ENCODE measurements around the gene FAM50B.

The FAM50B gene

GRCh38 chr6:3872370-3872854 is 23.2 kb downstream of the FAM50B start:
- TF ChIP-seq YY1 (IDR thresholded peaks at IDR 0.05; ENCODE audit: low read depth), result no peak
- TF ChIP-seq, protein P1, sequence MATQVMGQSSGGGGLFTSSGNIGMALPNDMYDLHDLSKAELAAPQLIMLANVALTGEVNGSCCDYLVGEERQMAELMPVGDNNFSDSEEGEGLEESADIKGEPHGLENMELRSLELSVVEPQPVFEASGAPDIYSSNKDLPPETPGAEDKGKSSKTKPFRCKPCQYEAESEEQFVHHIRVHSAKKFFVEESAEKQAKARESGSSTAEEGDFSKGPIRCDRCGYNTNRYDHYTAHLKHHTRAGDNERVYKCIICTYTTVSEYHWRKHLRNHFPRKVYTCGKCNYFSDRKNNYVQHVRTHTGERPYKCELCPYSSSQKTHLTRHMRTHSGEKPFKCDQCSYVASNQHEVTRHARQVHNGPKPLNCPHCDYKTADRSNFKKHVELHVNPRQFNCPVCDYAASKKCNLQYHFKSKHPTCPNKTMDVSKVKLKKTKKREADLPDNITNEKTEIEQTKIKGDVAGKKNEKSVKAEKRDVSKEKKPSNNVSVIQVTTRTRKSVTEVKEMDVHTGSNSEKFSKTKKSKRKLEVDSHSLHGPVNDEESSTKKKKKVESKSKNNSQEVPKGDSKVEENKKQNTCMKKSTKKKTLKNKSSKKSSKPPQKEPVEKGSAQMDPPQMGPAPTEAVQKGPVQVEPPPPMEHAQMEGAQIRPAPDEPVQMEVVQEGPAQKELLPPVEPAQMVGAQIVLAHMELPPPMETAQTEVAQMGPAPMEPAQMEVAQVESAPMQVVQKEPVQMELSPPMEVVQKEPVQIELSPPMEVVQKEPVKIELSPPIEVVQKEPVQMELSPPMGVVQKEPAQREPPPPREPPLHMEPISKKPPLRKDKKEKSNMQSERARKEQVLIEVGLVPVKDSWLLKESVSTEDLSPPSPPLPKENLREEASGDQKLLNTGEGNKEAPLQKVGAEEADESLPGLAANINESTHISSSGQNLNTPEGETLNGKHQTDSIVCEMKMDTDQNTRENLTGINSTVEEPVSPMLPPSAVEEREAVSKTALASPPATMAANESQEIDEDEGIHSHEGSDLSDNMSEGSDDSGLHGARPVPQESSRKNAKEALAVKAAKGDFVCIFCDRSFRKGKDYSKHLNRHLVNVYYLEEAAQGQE (IDR thresholded peaks at IDR 0.05; ENCODE audit: low read depth), result no peak
- no peak for TF ChIP-seq EP300 (IDR thresholded peaks at IDR 0.05; ENCODE audit: borderline replicate concordance)

DNA sequence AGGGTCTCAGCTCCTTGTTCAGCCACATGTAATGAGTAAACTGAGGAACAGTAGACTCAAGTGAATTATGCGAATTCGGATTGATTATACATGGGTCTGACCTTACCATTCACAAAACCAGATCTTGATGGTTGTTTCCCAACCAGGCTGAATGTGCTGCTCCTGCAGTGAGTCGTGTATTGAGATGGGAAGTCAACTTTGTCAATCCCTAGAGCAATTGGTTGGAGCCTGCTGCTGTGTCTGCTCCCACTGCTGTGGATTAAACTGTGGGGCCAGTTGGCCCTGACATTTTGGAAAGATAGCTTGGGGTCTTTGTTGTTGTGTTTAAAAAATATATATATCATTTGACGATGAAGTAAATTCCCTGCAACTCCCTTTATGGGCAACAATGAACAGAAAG is 23.9 kb downstream of the FAM50B start:
- TF ChIP-seq CEBPB (IDR thresholded peaks at IDR 0.05) (no peak), EGR1 (IDR thresholded peaks at IDR 0.05) (no peak), TEAD4 (IDR thresholded peaks at IDR 0.05) (no peak), EP300 (IDR thresholded peaks at IDR 0.05; ENCODE audit: borderline replicate concordance) (no peak), TCF12 (IDR thresholded peaks at IDR 0.05; ENCODE audit: low read depth) (no peak), TAF1 (IDR thresholded peaks at IDR 0.05; ENCODE audit: low read depth) (no peak), YY1 (IDR thresholded peaks at IDR 0.05; ENCODE audit: low read depth) (no peak)
- TF ChIP-seq, protein P1 (IDR thresholded peaks at IDR 0.05; ENCODE audit: low read depth), result no peak

GRCh38 chr6:3874069-3874468 is 24.9 kb downstream of the FAM50B start:
- TF ChIP-seq ZBTB7A (IDR thresholded peaks at IDR 0.05; ENCODE audit: low read depth) (no peak), CEBPB (IDR thresholded peaks at IDR 0.05) (no peak)

- no peak for TF ChIP-seq RAD21 (IDR thresholded peaks at IDR 0.05; ENCODE audit: low read depth)
- TF ChIP-seq, protein P1 (IDR thresholded peaks at IDR 0.05; ENCODE audit: low read depth), result no peak
- no peak for TF ChIP-seq TEAD4 (IDR thresholded peaks at IDR 0.05)
- TF ChIP-seq, protein P2, sequence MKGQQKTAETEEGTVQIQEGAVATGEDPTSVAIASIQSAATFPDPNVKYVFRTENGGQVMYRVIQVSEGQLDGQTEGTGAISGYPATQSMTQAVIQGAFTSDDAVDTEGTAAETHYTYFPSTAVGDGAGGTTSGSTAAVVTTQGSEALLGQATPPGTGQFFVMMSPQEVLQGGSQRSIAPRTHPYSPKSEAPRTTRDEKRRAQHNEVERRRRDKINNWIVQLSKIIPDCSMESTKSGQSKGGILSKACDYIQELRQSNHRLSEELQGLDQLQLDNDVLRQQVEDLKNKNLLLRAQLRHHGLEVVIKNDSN (IDR thresholded peaks at IDR 0.05), result no peak
- no peak for TF ChIP-seq TAF1 (IDR thresholded peaks at IDR 0.05; ENCODE audit: low read depth)
- no peak for TF ChIP-seq NFIC (IDR thresholded peaks at IDR 0.05)
- no peak for TF ChIP-seq EP300 (IDR thresholded peaks at IDR 0.05; ENCODE audit: borderline replicate concordance)
- no peak for TF ChIP-seq CEBPB (IDR thresholded peaks at IDR 0.05)
- TF ChIP-seq TCF12 (IDR thresholded peaks at IDR 0.05; ENCODE audit: low read depth), result no peak
- TF ChIP-seq FOXM1 (IDR thresholded peaks at IDR 0.05; ENCODE audit: borderline replicate concordance, low read depth), result no peak
- no peak for TF ChIP-seq MAX (IDR thresholded peaks at IDR 0.05)
- no peak for TF ChIP-seq CREB1 (IDR thresholded peaks at IDR 0.05; ENCODE audit: low read depth)
- TF ChIP-seq ZBTB7A (IDR thresholded peaks at IDR 0.05; ENCODE audit: low read depth), result no peak
- TF ChIP-seq YY1 (IDR thresholded peaks at IDR 0.05; ENCODE audit: low read depth), result no peak
Measured at GRCh38 chr6:3875486-3875885, 26.3 kb downstream of the FAM50B start.

GRCh38 chr6:3876101-3876500 is 26.9 kb downstream of the FAM50B start:
- TF ChIP-seq EP300 (IDR thresholded peaks at IDR 0.05; ENCODE audit: borderline replicate concordance) (no peak), YY1 (IDR thresholded peaks at IDR 0.05; ENCODE audit: low read depth) (no peak), TEAD4 (IDR thresholded peaks at IDR 0.05) (no peak), TCF12 (IDR thresholded peaks at IDR 0.05; ENCODE audit: low read depth) (no peak), FOXM1 (IDR thresholded peaks at IDR 0.05; ENCODE audit: borderline replicate concordance, low read depth) (no peak), RAD21 (IDR thresholded peaks at IDR 0.05; ENCODE audit: low read depth) (no peak), NFIC (IDR thresholded peaks at IDR 0.05) (no peak), CEBPB (IDR thresholded peaks at IDR 0.05) (no peak), TAF1 (IDR thresholded peaks at IDR 0.05; ENCODE audit: low read depth) (no peak), MAX (IDR thresholded peaks at IDR 0.05) (no peak)

- TF ChIP-seq FOXM1 (IDR thresholded peaks at IDR 0.05; ENCODE audit: borderline replicate concordance, low read depth) (no peak), TCF12 (IDR thresholded peaks at IDR 0.05; ENCODE audit: low read depth) (no peak), YY1 (IDR thresholded peaks at IDR 0.05; ENCODE audit: low read depth) (no peak), CREB1 (IDR thresholded peaks at IDR 0.05; ENCODE audit: low read depth) (no peak), CEBPB (IDR thresholded peaks at IDR 0.05) (no peak), TAF1 (IDR thresholded peaks at IDR 0.05; ENCODE audit: low read depth) (no peak), EGR1 (IDR thresholded peaks at IDR 0.05) (no peak), NFIC (IDR thresholded peaks at IDR 0.05) (no peak), RAD21 (IDR thresholded peaks at IDR 0.05; ENCODE audit: low read depth) (no peak)
- TF ChIP-seq, protein P1 (IDR thresholded peaks at IDR 0.05; ENCODE audit: low read depth), result no peak
Measured at GRCh38 chr6:3876866-3877265, 27.7 kb downstream of the FAM50B start.

All from Ishikawa (cell line).